GM12874 (cell line): ENCODE data around the gene STAT6.

ENCODE experiments used
- TF ChIP-seq, protein P1 (sequence below): IDR thresholded peaks from 2 replicates; pipeline ENCODE4 v1.5.1; 2011; ENCODE audit warnings: low read depth, mild to moderate bottlenecking, control low read depth, low read length, moderate library complexity; ENCODE audit not compliant: insufficient read depth

Gene STAT6

DNA sequence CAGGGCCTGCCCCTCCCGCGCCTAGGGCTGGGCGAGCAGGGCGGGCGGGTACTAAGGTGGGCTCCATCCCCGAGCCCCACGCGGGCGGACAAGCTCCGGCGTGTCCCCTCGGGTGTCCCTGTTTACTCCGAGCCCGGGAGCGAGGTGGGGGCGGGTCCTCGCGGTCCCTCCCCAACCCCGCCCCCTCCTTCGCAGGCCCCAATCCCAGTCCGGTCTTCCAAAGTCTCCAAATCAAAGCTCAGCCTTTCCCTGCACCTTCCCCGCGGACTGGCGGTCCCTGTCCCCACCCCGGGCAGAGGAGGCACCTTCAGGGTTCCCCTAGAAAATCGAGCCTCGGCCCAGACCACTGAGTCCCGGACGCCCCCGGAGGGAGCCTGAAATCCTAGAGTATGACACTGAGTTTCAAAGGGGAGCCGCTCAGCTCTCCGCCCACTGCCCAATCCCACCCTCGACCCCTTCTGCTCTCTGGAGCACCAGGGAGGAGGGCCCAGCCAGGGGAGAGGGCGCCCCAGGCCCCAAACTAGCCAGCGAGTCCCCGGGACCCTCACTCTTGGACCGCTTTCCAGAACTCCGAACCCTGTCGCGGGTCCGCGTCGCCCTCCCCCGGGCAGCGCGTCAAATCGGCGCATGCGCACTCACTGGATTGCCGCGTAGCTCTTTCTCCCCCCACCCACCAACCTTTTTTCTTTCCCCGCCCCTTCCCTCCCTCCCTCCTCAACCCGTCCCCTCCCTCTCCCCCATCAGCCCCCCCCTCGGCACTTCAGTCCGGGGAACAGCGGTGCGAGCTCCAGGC, 16.8 kb upstream of the STAT6 start, which contains the start of gene LRP1:
Gene LRP1, plus strand, starts transcription at position 758 of the 793 bp plus-strand sequence. CDS start 482 bp downstream, outside the sequence.
- TF ChIP-seq, protein P1, sequence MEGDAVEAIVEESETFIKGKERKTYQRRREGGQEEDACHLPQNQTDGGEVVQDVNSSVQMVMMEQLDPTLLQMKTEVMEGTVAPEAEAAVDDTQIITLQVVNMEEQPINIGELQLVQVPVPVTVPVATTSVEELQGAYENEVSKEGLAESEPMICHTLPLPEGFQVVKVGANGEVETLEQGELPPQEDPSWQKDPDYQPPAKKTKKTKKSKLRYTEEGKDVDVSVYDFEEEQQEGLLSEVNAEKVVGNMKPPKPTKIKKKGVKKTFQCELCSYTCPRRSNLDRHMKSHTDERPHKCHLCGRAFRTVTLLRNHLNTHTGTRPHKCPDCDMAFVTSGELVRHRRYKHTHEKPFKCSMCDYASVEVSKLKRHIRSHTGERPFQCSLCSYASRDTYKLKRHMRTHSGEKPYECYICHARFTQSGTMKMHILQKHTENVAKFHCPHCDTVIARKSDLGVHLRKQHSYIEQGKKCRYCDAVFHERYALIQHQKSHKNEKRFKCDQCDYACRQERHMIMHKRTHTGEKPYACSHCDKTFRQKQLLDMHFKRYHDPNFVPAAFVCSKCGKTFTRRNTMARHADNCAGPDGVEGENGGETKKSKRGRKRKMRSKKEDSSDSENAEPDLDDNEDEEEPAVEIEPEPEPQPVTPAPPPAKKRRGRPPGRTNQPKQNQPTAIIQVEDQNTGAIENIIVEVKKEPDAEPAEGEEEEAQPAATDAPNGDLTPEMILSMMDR, result no peak

DNA sequence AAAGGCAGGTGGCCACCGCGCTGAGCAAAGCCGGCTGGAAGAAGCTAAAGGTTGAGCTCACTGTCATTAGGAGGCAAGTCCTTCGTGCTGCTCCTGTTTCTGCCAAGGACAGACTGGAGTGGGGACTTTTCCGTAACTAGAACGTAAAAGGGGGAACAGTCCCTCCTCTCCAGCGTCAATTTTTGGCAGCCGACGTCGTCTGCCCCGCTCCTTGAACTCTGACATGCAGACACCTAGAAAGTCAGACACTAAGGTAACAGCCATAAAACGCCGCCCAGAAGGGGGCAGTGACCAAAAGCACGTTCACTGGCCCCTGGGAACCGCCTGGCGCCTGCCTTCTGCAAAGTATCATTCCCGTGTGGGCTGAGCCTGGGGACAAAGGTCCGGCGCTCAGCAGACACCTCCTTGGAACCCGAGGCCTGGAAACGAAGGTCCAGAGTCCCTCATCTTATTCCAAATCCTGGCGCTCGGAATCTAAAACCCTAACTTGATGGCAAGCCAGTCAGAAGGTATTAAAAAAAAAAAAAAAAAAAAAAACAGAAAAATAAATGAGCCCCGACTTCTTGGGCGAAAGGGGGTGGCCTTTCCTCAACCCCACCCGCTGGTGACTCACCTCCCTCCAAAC, 16.1 kb upstream of the STAT6 start:
- TF ChIP-seq, protein P1, result peak; percentile 39

DNA sequence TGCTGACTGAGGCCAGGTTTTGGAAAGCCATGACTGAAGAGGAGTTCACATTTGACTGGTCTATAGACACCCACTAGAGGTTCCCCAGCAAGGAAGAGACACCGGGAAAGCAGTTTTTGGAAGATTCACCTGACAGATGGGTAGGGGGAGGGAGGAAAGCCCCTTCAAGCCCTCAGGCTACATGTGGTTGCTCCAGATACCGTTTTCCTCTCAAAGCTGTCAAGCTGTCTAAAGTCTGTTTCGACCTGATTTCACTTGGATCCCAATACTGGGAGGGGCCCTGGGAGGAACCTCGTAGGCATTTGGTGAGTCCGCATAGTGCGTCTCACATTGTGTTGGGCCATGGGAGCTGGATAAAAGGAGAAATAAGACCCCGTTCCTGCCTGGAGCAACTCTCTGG, 15.4 kb upstream of the STAT6 start:
- TF ChIP-seq, protein P1, result no peak

DNA sequence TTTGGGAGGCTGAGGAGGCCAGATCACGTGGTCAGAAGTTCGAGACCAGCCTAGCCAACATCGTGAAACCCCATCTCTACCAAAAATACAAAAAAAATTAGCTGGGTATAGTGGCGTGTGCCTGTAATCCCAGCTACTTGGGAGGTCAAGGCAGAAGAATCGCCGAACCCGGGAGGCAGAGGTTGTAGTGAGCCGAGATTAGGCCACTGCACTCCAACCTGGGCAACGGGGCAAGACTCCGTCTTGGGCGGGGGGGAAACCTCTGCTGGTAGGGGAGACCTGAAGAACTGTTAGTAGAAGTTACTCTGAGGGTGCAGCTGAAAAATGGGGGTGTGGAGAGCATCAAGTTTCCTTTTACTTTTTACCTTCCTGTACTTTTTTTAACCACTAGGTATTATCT, 14.9 kb upstream of the STAT6 start:
- TF ChIP-seq, protein P1, result no peak

DNA sequence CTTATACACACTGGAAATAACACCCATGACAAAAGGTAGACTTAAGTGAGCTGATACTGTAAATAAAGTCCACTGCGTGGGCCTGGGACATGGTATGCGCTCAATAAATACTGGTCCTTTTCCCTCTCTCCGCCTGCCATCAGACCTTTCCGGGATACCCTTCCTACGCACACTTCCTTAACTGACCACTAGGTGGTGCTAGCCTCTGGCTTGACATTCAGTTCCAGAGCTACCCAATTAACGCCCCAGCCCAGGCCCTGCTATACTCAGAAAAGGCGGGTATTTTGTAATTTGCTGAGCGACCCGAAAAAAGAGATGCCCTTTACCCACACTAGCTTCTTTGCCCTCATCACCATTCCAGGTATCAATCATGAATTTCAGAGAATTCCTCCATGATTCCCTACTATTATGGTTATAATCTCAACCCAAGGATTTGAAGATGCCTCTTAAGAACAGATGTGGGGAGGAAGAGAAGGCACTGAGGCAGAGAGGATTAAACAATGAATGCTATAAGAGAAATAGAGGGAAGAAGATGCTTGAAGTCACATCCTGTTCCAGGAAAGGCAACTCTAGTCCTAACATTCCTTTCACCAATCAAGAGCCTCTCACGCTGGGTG, 13.2 kb upstream of the STAT6 start:
- TF ChIP-seq, protein P1, result peak; percentile 92

DNA sequence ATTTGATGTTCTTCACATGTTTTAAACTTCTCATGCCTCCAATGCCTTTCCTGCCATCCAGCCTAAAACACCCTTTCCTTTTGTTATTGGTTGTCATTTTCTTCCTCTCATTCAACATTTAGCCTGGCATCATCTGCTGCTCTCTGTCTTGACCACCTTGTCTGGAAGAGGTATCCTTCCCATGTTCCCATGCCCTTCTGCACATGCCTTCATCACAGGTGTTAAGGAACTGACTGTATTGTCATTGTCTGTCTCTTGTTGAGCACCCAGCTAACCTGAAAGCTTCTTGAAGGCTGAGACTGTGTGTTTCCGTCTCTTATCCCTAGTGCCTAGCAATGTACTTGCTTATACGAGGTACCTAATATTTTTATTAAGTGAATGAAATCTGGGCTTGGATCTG, 12.7 kb upstream of the STAT6 start:
- TF ChIP-seq, protein P1, result no peak
